ENCODE results near the gene AUTS2. TPM values are rescaled to one million over a fixed set of nuclear protein-coding genes. Genes with fewer than 3 reads are reported as not detected.

AUTS2 gene
- total and polyA plus RNA-seq, 2 of the 8 experiments (the other 6 are each of a cell fraction or from before 2014, with no cell fraction given) = 25.9 to 101 TPM

DNA sequence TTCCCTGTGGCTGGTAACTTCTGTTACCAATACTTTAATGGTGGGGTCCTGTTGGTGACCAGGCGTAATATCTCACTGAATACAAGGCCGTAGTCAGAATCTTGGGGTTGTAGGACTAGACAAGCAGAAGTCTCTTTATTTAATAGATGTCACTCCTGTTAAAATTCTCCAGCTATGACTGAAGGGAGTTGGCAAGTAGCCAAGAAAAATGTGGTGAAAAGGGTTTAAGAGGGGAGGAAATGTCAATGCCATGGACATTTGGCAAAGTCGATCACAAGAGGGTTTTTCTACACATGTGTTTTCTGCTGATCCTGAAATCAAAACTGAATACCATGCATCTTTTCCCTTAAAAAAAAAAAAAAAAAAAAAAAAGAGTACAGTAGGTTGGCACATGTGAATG lies 533.5 kb downstream of the AUTS2 start:
- H2BK120ac ChIP-seq (replicated peaks; ENCODE audit: low read depth, low read length) = no peak overlapping the region
- no peak overlapping the region for H3K4me2 ChIP-seq (ENCODE audit: insufficient read depth in 1 of 2, low read depth in 2 of 2, low read length in 2 of 2)
- peaks cover 0 to 4% (median 2%) of the 10 kb centered on the region in 4 experiments; a peak in 2 of 7 replicates for H3K4me1 ChIP-seq (replicated peaks in 1 of 4; ENCODE audit: control insufficient read depth in 3 of 4, insufficient read depth in 4 of 4, low read length in 3 of 4)
- no peaks in the 10 kb centered on the region for H3K79me1 ChIP-seq (ENCODE audit: low read depth, low read length)
- no peak overlapping the region for H3K23ac ChIP-seq (ENCODE audit: insufficient read length)
- no peaks in the 10 kb centered on the region for H3K23me2 ChIP-seq (ENCODE audit: low read depth, low read length)
- H2BK12ac ChIP-seq (ENCODE audit: low read depth, low read length) = no peak overlapping the region
- no peaks in the 10 kb centered on the region for H4K20me1 ChIP-seq (replicated peaks in 1 of 2; ENCODE audit: control insufficient read depth in 1 of 2, insufficient read depth in 2 of 2, low read length in 2 of 2)
- no peak overlapping the region for H2AK5ac ChIP-seq (ENCODE audit: low read depth, low read length)
- H3K79me2 ChIP-seq (ENCODE audit: control insufficient read depth in 1 of 2, insufficient read depth in 2 of 2, low read length in 2 of 2) = no peaks in the 10 kb centered on the region
- H3K36me3 ChIP-seq (ENCODE audit: control insufficient read depth in 2 of 4, insufficient read depth in 4 of 4, low read length in 3 of 4) = no peaks in the 10 kb centered on the region
- ChIA-PET POLR2A (ENCODE audit: partially characterized antibody) (no interaction called here), CTCF (ENCODE audit: partially characterized antibody) (interaction anchor here (0.6 to 1.0 kb wide), 2 partner anchors 12 to 1315 kb away, joined by 3 to 4 read pairs; no protein-coding TSS in a partner anchor)
- H3K27ac ChIP-seq (ENCODE audit: low read depth, low read length) = no peak overlapping the region
- WGBS, 2 experiments (ENCODE audit: extremely low coverage in 1 of 2, insufficient coverage in 1 of 2, insufficient read length in 1 of 2, insufficient replicate concordance in 2 of 2, low coverage in 1 of 2, low lambda C conversion rate in 2 of 2, missing lambda C conversion rate in 1 of 2) = 91% methylated on average over 3 of the region's 3 CpGs; no CpG with 5 or more reads in 1 of the 2 experiments
- H3K4me3 ChIP-seq (ENCODE audit: extremely low read depth in 1 of 4, insufficient read depth in 2 of 4, low read depth in 3 of 4, low read length in 4 of 4) = no peak overlapping the region
- H4K91ac ChIP-seq (replicated peaks; ENCODE audit: insufficient read length, low read length) = no peak overlapping the region
- no peak overlapping the region for H3K14ac ChIP-seq (ENCODE audit: insufficient read length)
- H3K4ac ChIP-seq (replicated peaks; ENCODE audit: insufficient read length, low read depth, low read length) = no peak overlapping the region
- no peak overlapping the region for H2BK20ac ChIP-seq (ENCODE audit: low read length)
- no peak overlapping the region for H3K56ac ChIP-seq (replicated peaks; ENCODE audit: insufficient read length, low read depth, low read length)
- DNase-seq (ENCODE audit: low read depth in 1 of 2, low spot score in 2 of 2) (no peak), FAIRE-seq (no peak)
- no peak overlapping the region for H2AFZ ChIP-seq (ENCODE audit: low read length)
- H3K9ac ChIP-seq (replicated peaks in 1 of 4; ENCODE audit: extremely low read depth in 1 of 4, low read depth in 3 of 4, low read length in 3 of 4) = no peak overlapping the region
- H2BK15ac ChIP-seq (ENCODE audit: low read length) = no peak overlapping the region
- H3K27me3 ChIP-seq (replicated peaks in 1 of 4; ENCODE audit: control insufficient read depth in 3 of 4, extremely low read depth in 1 of 4, insufficient read depth in 3 of 4, low read length in 3 of 4) = no peaks in the 10 kb centered on the region
- H3K18ac ChIP-seq (ENCODE audit: extremely low read depth, low read length) = no peak overlapping the region
- H2BK5ac ChIP-seq (ENCODE audit: low read depth, low read length) = no peak overlapping the region
- no peak overlapping the region for H4K5ac ChIP-seq (ENCODE audit: insufficient read length, low read depth, low read length)
- no peaks in the 10 kb centered on the region for H3K9me3 ChIP-seq (ENCODE audit: insufficient read depth in 2 of 2, low read depth in 1 of 2, low read length in 1 of 2)
- H4K8ac ChIP-seq (ENCODE audit: extremely low read depth, insufficient read depth, low read length) = no peak overlapping the region
- TF ChIP-seq CHD1 (IDR thresholded peaks at IDR 0.05; ENCODE audit: low read depth, low read length) (no peak), POLR2A (IDR thresholded peaks at IDR 0.05; ENCODE audit: control extremely low read depth in 1 of 2, low read depth in 2 of 2, low read length in 2 of 2) (no peak), NANOG (IDR thresholded peaks at IDR 0.05; ENCODE audit: insufficient read depth, low read depth, low read length, poor library complexity, severe bottlenecking) (no peak), POLR2AphosphoS5 (IDR thresholded peaks at IDR 0.05; ENCODE audit: low read depth, low read length) (no peak), EP300 (IDR thresholded peaks at IDR 0.05; ENCODE audit: borderline replicate concordance in 1 of 2, low read depth in 2 of 2, low read length in 2 of 2) (no peak), CBX5 (IDR thresholded peaks at IDR 0.05; ENCODE audit: low read depth, low read length) (no peak), JUN (IDR thresholded peaks at IDR 0.05; ENCODE audit: low read depth, low read length) (no peak), SIN3A (conservative IDR thresholded peaks at IDR 0.05 in 1 of 2, IDR thresholded peaks at IDR 0.05 in 1 of 2; ENCODE audit: low read depth in 1 of 2, low read length in 2 of 2) (no peak), NRF1 (IDR thresholded peaks at IDR 0.05; ENCODE audit: low read depth, low read length) (no peak), KDM4A (IDR thresholded peaks at IDR 0.05; ENCODE audit: low read depth, low read length, severe bottlenecking) (no peak), RAD21 (IDR thresholded peaks at IDR 0.05 in 1 of 2, conservative IDR thresholded peaks at IDR 0.05 in 1 of 2; ENCODE audit: low read depth in 2 of 2, low read length in 2 of 2) (no peak), TCF12 (IDR thresholded peaks at IDR 0.05; ENCODE audit: low read depth, low read length) (no peak)
- TF ChIP-seq, protein P1, sequence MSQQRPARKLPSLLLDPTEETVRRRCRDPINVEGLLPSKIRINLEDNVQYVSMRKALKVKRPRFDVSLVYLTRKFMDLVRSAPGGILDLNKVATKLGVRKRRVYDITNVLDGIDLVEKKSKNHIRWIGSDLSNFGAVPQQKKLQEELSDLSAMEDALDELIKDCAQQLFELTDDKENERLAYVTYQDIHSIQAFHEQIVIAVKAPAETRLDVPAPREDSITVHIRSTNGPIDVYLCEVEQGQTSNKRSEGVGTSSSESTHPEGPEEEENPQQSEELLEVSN (IDR thresholded peaks at IDR 0.05) = no peak
